NB4 (cell line): ENCODE data around the gene CEP68.

Source experiments
- CTCF ChIP-seq: IDR thresholded peaks from one replicate; pipeline ENCODE4 v1.5.1; 2012; ENCODE audit warnings: low read depth, low read length
- POLR2A ChIP-seq: IDR thresholded peaks from 2 replicates; pipeline ENCODE4 v1.6.1; 2011; ENCODE audit warnings: mild to moderate bottlenecking; ENCODE audit not compliant: insufficient read length; ENCODE audit errors: extremely low read depth

GRCh38 chr2:65096948-65097347 lies 40.7 kb downstream of the CEP68 start:
- TF ChIP-seq POLR2A (no peak), CTCF (no peak)
